Endothelial cell of umbilical vein (primary cell): Measurements from ENCODE around the gene AQR. TPM values are rescaled to one million over a fixed set of nuclear protein-coding genes. Genes with fewer than 3 reads are reported as not detected.

Experiments used
- BruUV-seq: library from RNA; stranded (reverse); fragments of 400-500 nt; replicated peaks from 2 replicates; lab custom pipeline; 2021; lab: Mats Ljungman, UMichigan
- CTCF ChIA-PET: fragments of 300-600, 350-600 bp; sonication (Branson Sonifier 250); formaldehyde crosslinking; loops from one replicate; lab custom pipeline; 2021; ENCODE audit warnings: antibody characterized with exemption, inconsistent platforms; lab: Charles Lee
- POLR2A ChIA-PET: fragments of 300-600, 350-600 bp; sonication (Branson Sonifier 250); formaldehyde crosslinking; loops from one replicate; lab custom pipeline; 2021; ENCODE audit warnings: antibody characterized with exemption, inconsistent platforms; lab: Charles Lee
- DNase-seq: peaks from one replicate; pipeline ENCODE4 v3.0.0-alpha.2; 2011; ENCODE audit warnings: low read depth, low spot score
- FAIRE-seq: peaks from 2 replicates; lab custom pipeline; 2011; peaks lifted over from hg19 to GRCh38; lab: Jason Lieb, UNC
- H2AFZ ChIP-seq: 2 replicates; pipeline ENCODE4 v1.6.0; 2012; ENCODE audit warnings: low read depth, low read length, control low read depth, inconsistent platforms
- H3K27ac ChIP-seq: 2 replicates; pipeline ENCODE4 v1.5.1; 2011; ENCODE audit warnings: low read depth, mild to moderate bottlenecking, control low read depth, low read length, moderate library complexity; ENCODE audit not compliant: insufficient read depth
- H3K27me3 ChIP-seq, 2 experiments: 2 replicates each; pipeline versions ENCODE4 v1.6.0 to v1.6.1; 2011; ENCODE audit warnings: low read length in 2 of 2, mixed read lengths in 1 of 2; ENCODE audit not compliant: control insufficient read depth in 2 of 2, insufficient read depth in 2 of 2
- H3K36me3 ChIP-seq, 2 experiments: 2 replicates in 1 of 2; 3 replicates in 1 of 2; pipeline ENCODE4 v1.5.1; 2011; ENCODE audit warnings: low read length in 2 of 2, mild to moderate bottlenecking in 1 of 2, moderate library complexity in 1 of 2; ENCODE audit not compliant: control insufficient read depth in 2 of 2, insufficient read depth in 2 of 2; ENCODE audit errors: extremely low read depth in 1 of 2
- H3K4me1 ChIP-seq: 3 replicates; pipeline ENCODE4 v1.5.1; 2011; ENCODE audit warnings: mild to moderate bottlenecking, low read length; ENCODE audit not compliant: control insufficient read depth, insufficient read depth; ENCODE audit errors: extremely low read depth
- H3K4me2 ChIP-seq: 2 replicates; pipeline ENCODE4 v1.6.1; 2011; ENCODE audit warnings: low read length, control low read depth, mixed read lengths; ENCODE audit not compliant: insufficient read depth
- H3K4me3 ChIP-seq, 3 experiments: fragments of 200-600 bp in 1 of 3; sonication (generic), shearing (Covaris generic) in 1 of 3; replicated peaks in 1 of 3; 2 replicates each; pipeline ENCODE4 v1.5.1; 2011 to 2016; ENCODE audit warnings: control low read depth in 3 of 3, low read length in 3 of 3, mild to moderate bottlenecking in 2 of 3, inconsistent platforms in 1 of 3, low read depth in 1 of 3, moderate library complexity in 1 of 3; ENCODE audit not compliant: insufficient read depth in 1 of 3
- H3K79me2 ChIP-seq: 2 replicates; pipeline ENCODE4 v1.6.0; 2012; ENCODE audit warnings: low read length, inconsistent platforms; ENCODE audit not compliant: control insufficient read depth, insufficient read depth
- H3K9ac ChIP-seq: replicated peaks from 2 replicates; pipeline ENCODE3; 2011; ENCODE audit warnings: low read length, control low read depth; ENCODE audit not compliant: insufficient read depth; ENCODE audit errors: extremely low read depth
- H3K9me1 ChIP-seq: replicated peaks from 3 replicates; pipeline ENCODE4 v1.6.0; 2011; ENCODE audit warnings: mild to moderate bottlenecking, low read length; ENCODE audit not compliant: control insufficient read depth, insufficient read depth; ENCODE audit errors: extremely low read depth
- H3K9me3 ChIP-seq: replicated peaks from 2 replicates; pipeline ENCODE4 v1.5.1; 2012; ENCODE audit warnings: low read length, inconsistent platforms; ENCODE audit not compliant: control insufficient read depth, insufficient read depth
- H4K20me1 ChIP-seq: replicated peaks from 2 replicates; pipeline ENCODE3; 2011; ENCODE audit warnings: mild to moderate bottlenecking, low read length; ENCODE audit not compliant: control insufficient read depth, insufficient read depth; ENCODE audit errors: extremely low read depth
- FOS ChIP-seq: IDR thresholded peaks from 2 replicates; pipeline ENCODE4 v1.6.1; 2011; ENCODE audit warnings: mild to moderate bottlenecking, low read length, moderate library complexity, borderline replicate concordance; ENCODE audit not compliant: insufficient read depth
- GATA2 ChIP-seq: IDR thresholded peaks from 2 replicates; pipeline ENCODE4 v1.7.0; 2011; ENCODE audit warnings: low read depth, mild to moderate bottlenecking, moderate library complexity, mixed read lengths, low read length; ENCODE audit not compliant: insufficient read length, insufficient read depth
- JUN ChIP-seq: IDR thresholded peaks from 2 replicates; pipeline ENCODE4 v1.6.1; 2011; ENCODE audit warnings: borderline replicate concordance, low read depth; ENCODE audit not compliant: insufficient read length, insufficient read depth
- MAX ChIP-seq: IDR thresholded peaks from 2 replicates; pipeline ENCODE4 v1.6.1; 2011; ENCODE audit not compliant: insufficient read depth, insufficient read length
- POLR2AphosphoS5 ChIP-seq: IDR thresholded peaks from 2 replicates; pipeline ENCODE4 v1.6.1; 2012; ENCODE audit warnings: low read depth, mild to moderate bottlenecking, control low read depth, low read length, moderate library complexity; ENCODE audit not compliant: insufficient read depth
- dilution Hi-C: fragments of 300-500 bp; cut with MboI; formaldehyde crosslinking; loops from one replicate; pipeline ENCODE4 v1.15.0; 2019; ENCODE audit warnings: low sequenced_read_pairs; ENCODE audit not compliant: extremely low pct_ligation_motif_present
- intact Hi-C: fragments of 100-400 bp; cut with micrococcal nuclease; formaldehyde crosslinking; loops from one replicate; pipeline ENCODE4 v1.10.0; 2022
- polyA plus RNA-seq, 4 experiments: library from polyadenylated mRNA; depleted of rRNA in 3 of 4; stranded (reverse) in 3 of 4; unstranded in 1 of 4; fragments of >200 nt; gene quantifications; 2 replicates each; pipeline versions ENCODE4 v1.2.1 to v1.2.3, GENCODE V29; 2011 to 2012; ENCODE audit warnings: missing spikeins in 1 of 4
- total RNA-seq: library from RNA; stranded (reverse); gene quantifications from 2 replicates; pipeline ENCODE4 v1.2.3, GENCODE V29; 2021

The AQR gene
- total and polyA plus RNA-seq, 2 donors (not counting 3 experiments of a cell fraction or from before 2014, with no cell fraction given) = 18.7 to 37.5 TPM

- Histone ChIP-seq H3K27me3 (no peaks in the 10 kb centered on the region), H4K20me1 (no peaks in the 10 kb centered on the region), H3K4me3 (no peak overlapping the region), H3K9me3 (no peaks in the 10 kb centered on the region), H3K36me3 (no peaks in the 10 kb centered on the region), H3K27ac (no peak overlapping the region), H2AFZ (no peak overlapping the region), H3K9me1 (no peaks in the 10 kb centered on the region), H3K9ac (no peak overlapping the region), H3K4me2 (no peak overlapping the region), H3K79me2 (no peaks in the 10 kb centered on the region), H3K4me1 (no peaks in the 10 kb centered on the region)
- CTCF ChIA-PET = interaction anchor here (1.0 kb wide), 1 partner anchor 25 kb away, joined by 4 read pairs; no protein-coding TSS in a partner anchor
- BruUV-seq = no TSS peak
- intact Hi-C loops (loop anchor here (5.0 kb wide), 1 partner anchor 185 kb away; no protein-coding TSS in a partner anchor), dilution Hi-C loops (no loop called here)
- DNase-seq (no peak), FAIRE-seq (no peak)
- POLR2A ChIA-PET = no interaction called here
- no peak for TF ChIP-seq JUN
- TF ChIP-seq MAX = no peak
- no peak for TF ChIP-seq POLR2AphosphoS5
- no peak for TF ChIP-seq GATA2
These were observed 157.2 kb downstream of the AQR start for GRCh38 chr15:34812369-34812768.

GRCh38 chr15:34810443-34811129 is 159.0 kb downstream of the AQR start:
- ChIA-PET CTCF (interaction anchor here (0.8 kb wide), 1 partner anchor 17 kb away, joined by 3 read pairs; no protein-coding TSS in a partner anchor), POLR2A (no interaction called here)
- FAIRE-seq = peak; percentile 72
- H3K27ac ChIP-seq = no peak overlapping the region
- H3K79me2 ChIP-seq = no peaks in the 10 kb centered on the region
- no peaks in the 10 kb centered on the region for H3K9me1 ChIP-seq
- no peak overlapping the region for H3K4me2 ChIP-seq
- BruUV-seq = no TSS peak
- dilution Hi-C loops = no loop called here
- no peaks in the 10 kb centered on the region for H3K9me3 ChIP-seq
- peaks cover 2 to 3% of the 10 kb centered on the region in 2 experiments for H3K27me3 ChIP-seq
- DNase-seq = peak; percentile 11
- TF ChIP-seq FOS (peak; percentile 61), POLR2AphosphoS5 (no peak)
- H4K20me1 ChIP-seq = no peaks in the 10 kb centered on the region
- H3K36me3 ChIP-seq = no peaks in the 10 kb centered on the region
- no peak overlapping the region for H3K4me3 ChIP-seq
- no peaks in the 10 kb centered on the region for H3K4me1 ChIP-seq
- peak overlapping the region; percentile 45 for H2AFZ ChIP-seq
- intact Hi-C loops = loop anchor here (5.0 kb wide), 1 partner anchor 183 kb away; no protein-coding TSS in a partner anchor
- no peak overlapping the region for H3K9ac ChIP-seq
